HUDEP-2 (cell line): ENCODE data around the gene ACP2.

Source experiments
- DNase-seq, 76 experiments: peaks; one replicate each; lab custom pipeline; 2025; ENCODE audit not compliant: unreplicated experiment in 76 of 76; lab: John Stamatoyannopoulos, UW

ACP2 gene

GRCh38 chr11:47269002-47269828, 20.6 kb upstream of the ACP2 start:
- peak in 71 of 76 experiments; percentile 8 to 86 (median 70) for DNase-seq

DNA sequence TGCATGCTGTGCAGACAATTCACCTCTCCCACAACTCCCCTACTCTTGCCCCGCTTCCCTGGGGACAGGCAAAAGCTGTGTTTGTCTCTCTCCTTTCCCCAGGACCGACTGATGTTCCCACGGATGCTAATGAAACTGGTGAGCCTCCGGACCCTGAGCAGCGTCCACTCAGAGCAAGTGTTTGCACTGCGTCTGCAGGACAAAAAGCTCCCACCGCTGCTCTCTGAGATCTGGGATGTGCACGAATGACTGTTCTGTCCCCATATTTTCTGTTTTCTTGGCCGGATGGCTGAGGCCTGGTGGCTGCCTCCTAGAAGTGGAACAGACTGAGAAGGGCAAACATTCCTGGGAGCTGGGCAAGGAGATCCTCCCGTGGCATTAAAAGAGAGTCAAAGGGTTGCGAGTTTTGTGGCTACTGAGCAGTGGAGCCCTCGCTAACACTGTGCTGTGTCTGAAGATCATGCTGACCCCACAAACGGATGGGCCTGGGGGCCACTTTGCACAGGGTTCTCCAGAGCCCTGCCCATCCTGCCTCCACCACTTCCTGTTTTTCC, 19.9 kb upstream of the ACP2 start:
- DNase-seq = no peak

DNA sequence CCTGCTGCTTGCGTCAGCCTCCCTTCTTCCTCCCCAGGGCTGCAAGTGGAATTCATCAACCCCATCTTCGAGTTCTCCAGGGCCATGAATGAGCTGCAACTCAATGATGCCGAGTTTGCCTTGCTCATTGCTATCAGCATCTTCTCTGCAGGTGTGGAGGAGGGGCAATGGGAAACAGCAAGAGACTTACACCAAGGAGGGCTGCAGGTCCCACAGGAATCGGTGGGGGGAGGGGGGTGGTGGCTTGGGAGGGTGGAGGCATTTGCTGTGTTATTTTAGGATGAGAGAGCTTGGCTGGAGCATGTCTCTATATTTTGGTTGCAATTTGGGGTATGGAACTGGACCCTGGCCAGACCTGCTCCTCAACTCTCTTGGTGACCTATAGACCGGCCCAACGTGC, 19.3 kb upstream of the ACP2 start:
- no peak for DNase-seq

- DNase-seq = peak in 1 of 76 experiments; percentile 7
These were observed 15.9 kb upstream of the ACP2 start for GRCh38 chr11:47264521-47264920.

- no peak for DNase-seq
These were observed 15.5 kb upstream of the ACP2 start for GRCh38 chr11:47264119-47264518.

DNA sequence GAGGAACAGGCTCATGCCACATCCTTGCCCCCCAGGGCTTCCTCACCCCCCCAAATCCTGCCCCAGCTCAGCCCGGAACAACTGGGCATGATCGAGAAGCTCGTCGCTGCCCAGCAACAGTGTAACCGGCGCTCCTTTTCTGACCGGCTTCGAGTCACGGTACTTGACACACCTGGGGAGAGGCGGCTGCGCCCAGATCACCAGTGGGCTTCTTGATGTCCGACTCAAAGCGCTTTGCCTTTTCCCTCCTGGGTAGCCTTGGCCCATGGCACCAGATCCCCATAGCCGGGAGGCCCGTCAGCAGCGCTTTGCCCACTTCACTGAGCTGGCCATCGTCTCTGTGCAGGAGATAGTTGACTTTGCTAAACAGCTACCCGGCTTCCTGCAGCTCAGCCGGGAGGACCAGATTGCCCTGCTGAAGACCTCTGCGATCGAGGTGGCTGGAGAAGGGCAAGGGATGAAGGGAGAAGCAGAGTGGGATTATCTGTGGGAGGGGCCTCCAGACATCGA, 12.7 kb upstream of the ACP2 start:
- no peak for DNase-seq

DNA sequence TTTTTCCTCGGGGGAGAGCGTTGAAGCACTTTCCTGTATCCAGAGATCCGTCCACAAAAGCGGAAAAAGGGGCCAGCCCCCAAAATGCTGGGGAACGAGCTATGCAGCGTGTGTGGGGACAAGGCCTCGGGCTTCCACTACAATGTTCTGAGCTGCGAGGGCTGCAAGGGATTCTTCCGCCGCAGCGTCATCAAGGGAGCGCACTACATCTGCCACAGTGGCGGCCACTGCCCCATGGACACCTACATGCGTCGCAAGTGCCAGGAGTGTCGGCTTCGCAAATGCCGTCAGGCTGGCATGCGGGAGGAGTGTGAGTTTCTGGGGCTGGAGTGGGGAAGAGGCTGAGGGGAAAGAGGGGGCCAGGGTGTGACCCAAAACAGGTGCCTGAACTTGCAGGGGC, 11.8 kb upstream of the ACP2 start:
- DNase-seq = no peak

GRCh38 chr11:47259232-47259977, 10.8 kb upstream of the ACP2 start:
- DNase-seq = peak in 16 of 76 experiments; percentile 5 to 42 (median 20)

DNA sequence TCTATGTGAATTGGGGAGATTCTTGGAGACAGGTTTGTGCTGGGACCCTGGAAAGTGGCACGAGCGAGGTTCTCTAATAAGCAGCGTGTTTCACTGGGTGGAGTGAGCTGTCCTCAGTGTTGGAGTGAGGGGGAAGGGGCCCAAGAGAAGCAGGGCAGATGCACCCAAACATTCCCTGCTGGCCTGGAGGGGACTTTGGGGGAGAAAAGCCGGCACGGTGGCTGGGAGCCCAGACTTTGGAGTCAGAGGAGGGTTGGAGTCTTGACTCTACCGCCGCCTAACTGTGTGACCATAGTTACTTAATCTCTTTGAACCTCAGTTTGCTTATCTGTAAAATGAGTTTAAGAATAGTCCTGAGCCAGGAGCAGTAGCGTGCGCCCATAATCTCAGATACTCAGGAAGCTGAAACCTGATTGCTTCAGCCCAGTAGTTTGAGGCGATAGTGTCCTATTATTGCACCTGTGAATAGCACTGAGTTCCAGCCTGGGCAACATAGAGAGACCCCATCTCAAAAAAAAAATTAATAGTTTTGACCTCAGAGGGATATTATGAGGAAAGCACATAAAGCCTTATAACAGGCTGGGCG, 9.8 kb upstream of the ACP2 start:
- no peak for DNase-seq

DNA sequence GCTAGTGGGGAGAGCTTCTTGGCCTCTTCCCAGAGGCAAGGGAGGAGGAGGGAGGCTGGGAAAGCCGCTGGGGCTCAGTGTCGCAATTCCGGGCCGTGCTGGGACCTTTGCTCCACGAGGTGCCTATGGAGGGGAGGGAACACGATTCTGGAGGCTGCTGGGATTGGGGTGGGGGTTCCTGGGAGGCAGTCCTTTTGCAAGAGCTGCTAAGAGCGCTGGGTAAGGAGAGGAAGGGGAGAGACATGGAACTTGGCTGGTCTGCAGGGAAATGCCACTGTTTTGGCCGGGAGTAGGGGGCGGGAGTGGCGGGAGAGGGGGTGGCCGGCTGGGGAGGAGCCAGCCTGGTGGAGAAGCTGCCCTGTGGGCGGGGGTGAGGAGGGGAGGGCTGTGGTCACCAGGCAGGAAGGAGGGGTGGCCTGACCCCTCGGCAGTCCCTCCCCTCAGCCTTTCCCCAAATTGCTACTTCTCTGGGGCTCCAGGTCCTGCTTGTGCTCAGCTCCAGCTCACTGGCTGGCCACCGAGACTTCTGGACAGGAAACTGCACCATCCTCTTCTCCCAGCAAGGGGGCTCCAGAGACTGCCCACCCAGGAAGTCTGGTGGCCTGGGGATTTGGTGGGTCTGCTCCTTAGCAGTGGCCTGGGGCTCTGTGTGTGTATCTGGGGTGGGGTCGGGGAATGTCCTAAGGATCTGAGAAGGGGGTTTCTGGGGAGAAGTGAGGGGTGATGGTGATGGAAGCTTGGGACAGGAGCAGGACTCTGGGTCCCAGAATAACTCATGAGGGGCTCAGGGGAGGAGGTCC, 9.1 kb upstream of the ACP2 start, which contains the start of gene NR1H3:
Gene NR1H3 (plus strand): TSS at position 480 of the 800 bp plus-strand sequence. CDS start 1,221 bp downstream, outside the sequence.
- DNase-seq = peak in 6 of 76 experiments; percentile 6 to 16 (median 13)

GRCh38 chr11:47257177-47257516, 8.5 kb upstream of the ACP2 start:
- DNase-seq = no peak

- DNase-seq = no peak
These were observed 7.8 kb upstream of the ACP2 start for GRCh38 chr11:47256374-47256773.

GRCh38 chr11:47254386-47254785, 5.8 kb upstream of the ACP2 start:
- no peak for DNase-seq

GRCh38 chr11:47253660-47254059, 5.0 kb upstream of the ACP2 start:
- no peak for DNase-seq

DNA sequence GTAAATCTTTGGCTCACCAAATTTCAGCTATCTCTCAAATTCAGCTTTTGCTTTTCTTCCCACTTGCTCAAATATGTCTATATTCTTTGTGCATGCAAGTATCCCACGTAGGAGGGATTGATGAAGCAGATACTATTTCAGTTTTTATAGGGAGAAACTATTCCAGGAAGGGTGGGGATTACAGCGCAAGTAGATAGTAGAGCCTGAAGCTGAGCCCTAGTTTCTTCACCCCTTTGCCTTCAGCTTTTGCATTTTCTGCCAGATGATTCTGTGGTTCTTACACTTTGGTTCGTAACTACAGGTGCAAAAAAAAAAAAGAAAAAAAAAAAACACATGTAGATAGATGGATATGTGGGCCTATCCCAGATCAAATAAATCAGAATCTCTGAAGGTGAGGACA, 3.1 kb upstream of the ACP2 start:
- no peak for DNase-seq

- DNase-seq = no peak
These were observed 733 bp upstream of the ACP2 start for GRCh38 chr11:47249378-47249715.

- DNase-seq = peak in 5 of 76 experiments; percentile 39 to 81 (median 49)
These were observed 330 bp downstream of the ACP2 start for GRCh38 chr11:47248304-47248663.

DNA sequence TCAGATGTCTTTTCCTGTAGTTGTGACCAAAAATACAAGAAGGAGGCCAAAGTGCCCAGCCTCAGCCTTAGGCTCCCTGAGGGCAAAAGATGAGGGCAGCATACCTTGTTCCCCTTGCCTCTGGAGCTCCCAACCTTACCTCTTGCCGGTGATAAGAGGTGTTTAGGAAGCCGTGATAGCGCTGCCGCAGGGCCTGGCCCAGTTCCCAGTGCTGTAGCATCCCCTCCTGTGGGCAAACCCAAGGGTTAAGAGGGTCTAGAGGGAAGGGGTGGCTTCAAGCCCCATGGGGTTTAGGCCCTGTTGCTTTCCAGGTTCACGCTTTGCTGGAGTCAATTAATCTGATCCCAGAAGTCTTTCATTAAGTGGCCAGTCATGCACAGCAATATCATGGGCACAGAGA, 1.1 kb downstream of the ACP2 start:
- no peak for DNase-seq

GRCh38 chr11:47245611-47246357, 2.8 kb downstream of the ACP2 start:
- DNase-seq = no peak
